ENCODE data around the gene BRPF1. TPM values are rescaled to one million over a fixed set of nuclear protein-coding genes. Genes with fewer than 3 reads are reported as not detected.

BRPF1 gene
- total RNA-seq, 1 experiment from 2014 or later: 24.7 TPM

- intact Hi-C loops (cut with micrococcal nuclease; ENCODE audit: unreplicated experiment): no loop called here
- no peak for TF ChIP-seq CTCF (IDR thresholded peaks at IDR 0.05; ENCODE audit: insufficient read depth in 1 of 2, low read depth in 1 of 2, low read length in 1 of 2, severe bottlenecking in 1 of 2, unreplicated experiment in 1 of 2)
- no peak overlapping the region for H3K27ac Mint-ChIP-seq (ENCODE audit: unreplicated experiment)
- Histone ChIP-seq H3K9me3 (no peaks in the 10 kb centered on the region), H3K4me1 (peaks cover 8% of the 10 kb centered on the region), H3K36me3 (ENCODE audit: control insufficient read depth, insufficient read depth, low read length) (no peaks in the 10 kb centered on the region; the same call in 1 of the 2 replicates), H3K27me3 (replicated peaks; ENCODE audit: control insufficient read depth, insufficient read depth, low read length) (no peaks in the 10 kb centered on the region), H3K4me3 (ENCODE audit: low read depth, low read length) (no peak overlapping the region)
- ChIA-PET POLR2A (no interaction called here), CTCF (no interaction called here)
- no peaks in the 10 kb centered on the region for H3K27me3 Mint-ChIP-seq (ENCODE audit: insufficient read depth, unreplicated experiment)
- H3K4me1 Mint-ChIP-seq (ENCODE audit: low read depth, unreplicated experiment): peaks cover 7% of the 10 kb centered on the region
- BruUV-seq (replicated peaks): no TSS peak
- no peak overlapping the region for H3K4me3 Mint-ChIP-seq (ENCODE audit: unreplicated experiment)
- no peaks in the 10 kb centered on the region for H3K9me3 Mint-ChIP-seq (ENCODE audit: unreplicated experiment)
- H3K36me3 Mint-ChIP-seq (ENCODE audit: insufficient read depth, unreplicated experiment): peaks cover 11% of the 10 kb centered on the region
- DNase-seq: no peak
These were observed 35.9 kb downstream of the BRPF1 start for GRCh38 chr3:9767418-9767817.

- DNase-seq: no peak
- Mint-ChIP-seq H3K4me1 (ENCODE audit: low read depth, unreplicated experiment) (peaks cover 7% of the 10 kb centered on the region), H3K9me3 (ENCODE audit: unreplicated experiment) (no peaks in the 10 kb centered on the region), H3K36me3 (ENCODE audit: insufficient read depth, unreplicated experiment) (peaks cover 11% of the 10 kb centered on the region), H3K27me3 (ENCODE audit: insufficient read depth, unreplicated experiment) (no peaks in the 10 kb centered on the region), H3K27ac (ENCODE audit: unreplicated experiment) (no peak overlapping the region), H3K4me3 (ENCODE audit: unreplicated experiment) (no peak overlapping the region)
- Histone ChIP-seq H3K4me1 (peaks cover 8% of the 10 kb centered on the region), H3K36me3 (ENCODE audit: control insufficient read depth, insufficient read depth, low read length) (no peaks in the 10 kb centered on the region; the same call in 1 of the 2 replicates), H3K4me3 (ENCODE audit: low read depth, low read length) (no peak overlapping the region), H3K27me3 (replicated peaks; ENCODE audit: control insufficient read depth, insufficient read depth, low read length) (no peaks in the 10 kb centered on the region), H3K9me3 (no peaks in the 10 kb centered on the region)
- ChIA-PET CTCF (no interaction called here), POLR2A (no interaction called here)
- BruUV-seq (replicated peaks): no TSS peak
- intact Hi-C loops (cut with micrococcal nuclease; ENCODE audit: unreplicated experiment): no loop called here
- no peak for TF ChIP-seq CTCF (IDR thresholded peaks at IDR 0.05; ENCODE audit: insufficient read depth in 1 of 2, low read depth in 1 of 2, low read length in 1 of 2, severe bottlenecking in 1 of 2, unreplicated experiment in 1 of 2)
These were observed 36.7 kb downstream of the BRPF1 start for GRCh38 chr3:9768141-9768775.

GRCh38 chr3:9769012-9769411, 37.5 kb downstream of the BRPF1 start:
- Histone ChIP-seq H3K4me1 (peaks cover 8% of the 10 kb centered on the region), H3K27me3 (replicated peaks; ENCODE audit: control insufficient read depth, insufficient read depth, low read length) (no peaks in the 10 kb centered on the region), H3K9me3 (no peaks in the 10 kb centered on the region), H3K4me3 (ENCODE audit: low read depth, low read length) (peak overlapping the region; percentile 62), H3K36me3 (ENCODE audit: control insufficient read depth, insufficient read depth, low read length) (no peaks in the 10 kb centered on the region; the same call in 1 of the 2 replicates)
- Mint-ChIP-seq H3K27me3 (ENCODE audit: insufficient read depth, unreplicated experiment) (no peaks in the 10 kb centered on the region), H3K27ac (ENCODE audit: unreplicated experiment) (peak overlapping the region; percentile 0), H3K4me3 (ENCODE audit: unreplicated experiment) (peak overlapping the region; percentile 61), H3K36me3 (ENCODE audit: insufficient read depth, unreplicated experiment) (peaks cover 11% of the 10 kb centered on the region), H3K4me1 (ENCODE audit: low read depth, unreplicated experiment) (peaks cover 7% of the 10 kb centered on the region), H3K9me3 (ENCODE audit: unreplicated experiment) (no peaks in the 10 kb centered on the region)
- no TSS peak for BruUV-seq (replicated peaks)
- intact Hi-C loops (cut with micrococcal nuclease; ENCODE audit: unreplicated experiment): no loop called here
- DNase-seq: no peak
- CTCF ChIA-PET: no interaction called here
- POLR2A ChIA-PET: interaction anchor here (0.5 to 0.6 kb wide), 2 partner anchors 20 to 211 kb away, joined by 3 to 4 read pairs; no protein-coding TSS in a partner anchor
- no peak for TF ChIP-seq CTCF (IDR thresholded peaks at IDR 0.05; ENCODE audit: insufficient read depth in 1 of 2, low read depth in 1 of 2, low read length in 1 of 2, severe bottlenecking in 1 of 2, unreplicated experiment in 1 of 2)

All from Caco-2 (cell line).